Right lung (tissue), 10 donors: ENCODE results near the gene FMO1. TPM values are rescaled to one million over a fixed set of nuclear protein-coding genes. Genes with fewer than 3 reads are reported as not detected.
A peak's percentile ranks its signal among the peaks of the same experiment; 100 is the strongest.
"Not testable (repeated sequence)": the region's sequence is repeated elsewhere in the genome, so short reads cannot be mapped to it uniquely, and the experiment has no call there.

Source experiments
- DNase-seq, 2 donors: peaks; one replicate each; pipeline ENCODE4 v3.0.0-alpha.2; 2013
- long read RNA-seq, 8 donors: transcript quantifications; one replicate each; lab custom pipeline, GENCODE V29; 2026
- polyA plus RNA-seq, 5 donors: library from polyadenylated mRNA; unstranded; fragments of 120-200 nt; gene quantifications; one replicate each; pipeline versions ENCODE4 v1.2.1 to v1.2.3, GENCODE V29; 2013; ENCODE audit warnings: inconsistent platforms in 1 of 5, low replicate concordance in 1 of 5; ENCODE audit not compliant: insufficient read length in 5 of 5, insufficient read depth in 1 of 5

The FMO1 gene, protein sequence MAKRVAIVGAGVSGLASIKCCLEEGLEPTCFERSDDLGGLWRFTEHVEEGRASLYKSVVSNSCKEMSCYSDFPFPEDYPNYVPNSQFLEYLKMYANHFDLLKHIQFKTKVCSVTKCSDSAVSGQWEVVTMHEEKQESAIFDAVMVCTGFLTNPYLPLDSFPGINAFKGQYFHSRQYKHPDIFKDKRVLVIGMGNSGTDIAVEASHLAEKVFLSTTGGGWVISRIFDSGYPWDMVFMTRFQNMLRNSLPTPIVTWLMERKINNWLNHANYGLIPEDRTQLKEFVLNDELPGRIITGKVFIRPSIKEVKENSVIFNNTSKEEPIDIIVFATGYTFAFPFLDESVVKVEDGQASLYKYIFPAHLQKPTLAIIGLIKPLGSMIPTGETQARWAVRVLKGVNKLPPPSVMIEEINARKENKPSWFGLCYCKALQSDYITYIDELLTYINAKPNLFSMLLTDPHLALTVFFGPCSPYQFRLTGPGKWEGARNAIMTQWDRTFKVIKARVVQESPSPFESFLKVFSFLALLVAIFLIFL
- polyA plus RNA-seq: 1 to 10 TPM; 2.2 to 4.8 (median 3.2) TPM
- long read RNA-seq, donor 1, partial matches to known transcripts: 0 of 3 reads
- long read RNA-seq, donor 1, other reads (novel, unspliced or antisense): 0 of 3 reads
- long read RNA-seq, donor 2: 0 reads
- long read RNA-seq, donor 3, partial matches to known transcripts: 0 of 1 reads
- long read RNA-seq, donor 3, other reads (novel, unspliced or antisense): 0 of 1 reads
- long read RNA-seq, donor 4, partial matches to known transcripts: 0 of 1 reads
- long read RNA-seq, donor 4, other reads (novel, unspliced or antisense): 0 of 1 reads
- long read RNA-seq, donor 5, partial matches to known transcripts: 0 of 1 reads
- long read RNA-seq, donor 5, other reads (novel, unspliced or antisense): 0 of 1 reads
- long read RNA-seq, donor 6: 0 reads
- long read RNA-seq, donor 7: 0 reads
- long read RNA-seq, donor 8: 0 reads

DNA sequence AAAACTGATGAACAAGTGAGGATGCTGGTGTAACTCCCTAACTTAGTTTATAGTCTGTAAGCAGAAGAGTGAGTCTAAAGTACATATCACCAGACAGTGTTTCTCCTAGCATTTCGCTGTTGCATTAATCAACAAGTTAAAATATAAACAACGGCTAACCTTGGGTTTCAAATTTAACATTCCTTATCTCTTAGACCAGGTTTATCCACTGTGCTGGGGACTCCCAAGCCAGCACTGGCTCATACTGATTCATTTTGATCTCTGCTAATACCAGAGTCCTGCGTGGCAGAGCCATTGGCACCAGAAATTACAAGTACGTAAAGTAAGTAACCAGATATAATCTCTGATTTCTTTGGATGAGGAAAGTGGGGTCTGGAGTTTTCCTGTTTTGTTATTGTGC, at the start of gene FMO1:
Gene FMO1 (plus strand): TSS at position 193 of the 400 bp plus-strand sequence. CDS start 9,594 bp downstream, outside the sequence.
- DNase-seq: no peak

DNA sequence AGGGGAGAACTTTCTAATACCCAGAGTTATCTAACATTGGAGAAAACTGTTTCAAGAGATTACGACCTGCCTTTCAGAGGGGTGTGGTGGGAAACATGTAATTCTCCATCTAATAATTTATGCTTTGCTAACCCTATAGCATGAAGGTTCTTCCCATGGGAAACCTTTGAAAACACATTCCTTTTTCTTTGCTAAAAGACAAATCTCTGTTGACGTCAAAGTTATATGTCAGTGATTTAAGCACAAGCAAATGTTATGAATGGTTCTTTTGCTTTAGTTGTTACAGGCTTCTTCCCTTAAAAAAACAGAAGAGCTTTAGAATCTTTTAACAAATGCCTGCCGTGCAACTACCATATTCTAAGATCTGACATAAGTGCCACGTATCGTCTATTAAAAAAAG, 44.0 kb upstream of the FMO1 start:
- DNase-seq: no peak

DNA sequence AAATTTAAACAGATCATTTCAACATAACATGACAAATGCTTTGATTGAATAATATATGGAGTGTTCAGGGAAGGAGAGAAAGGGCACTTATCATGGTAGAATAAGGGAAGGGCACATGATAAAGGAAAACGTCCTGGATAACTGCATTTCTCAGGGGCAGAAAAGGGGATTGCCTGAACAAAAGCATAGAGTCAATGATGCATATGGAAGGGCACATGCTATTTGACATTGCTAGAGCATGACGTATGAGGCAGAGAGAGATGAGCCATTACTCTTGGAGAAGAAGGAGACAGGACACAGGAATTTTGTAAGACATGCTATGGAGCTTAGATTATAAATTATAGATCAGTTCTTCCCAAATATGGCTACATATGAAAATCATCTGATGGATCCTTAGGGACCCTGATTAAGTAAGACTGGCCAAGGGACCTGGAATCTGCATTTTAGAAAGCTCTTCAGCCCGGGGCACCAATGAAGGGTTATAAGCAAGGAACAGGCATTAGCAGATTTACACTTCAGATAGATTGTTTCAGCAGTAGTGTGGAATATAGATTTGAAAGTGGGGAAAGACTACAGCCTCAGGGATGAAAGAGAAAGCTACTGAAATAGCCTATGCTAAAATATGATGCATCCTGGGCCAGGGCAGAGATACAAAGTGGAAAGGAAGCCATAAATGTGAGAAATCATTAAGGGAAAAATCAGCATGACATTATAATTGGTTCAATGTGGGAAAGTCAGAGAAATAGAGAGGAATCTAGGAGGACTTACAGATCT, 41.9 kb upstream of the FMO1 start:
- no peak for DNase-seq

DNA sequence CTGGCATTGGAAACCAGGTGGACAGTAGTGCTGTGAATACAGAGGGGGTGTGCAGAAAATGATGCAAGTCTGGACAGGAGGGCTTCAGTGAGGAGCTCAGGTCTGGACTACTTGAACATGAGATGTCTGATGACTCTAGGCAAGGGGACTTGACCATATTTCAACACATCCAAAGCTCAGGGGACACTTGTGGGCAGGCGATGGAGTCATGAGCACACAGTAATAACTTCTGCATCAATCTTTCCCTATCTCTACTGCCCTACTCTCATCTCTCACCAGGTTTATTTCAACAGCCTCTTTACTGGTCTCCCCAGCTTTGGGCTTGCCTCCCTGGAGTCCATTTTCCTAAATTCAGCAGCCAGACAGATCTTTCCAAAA, 41.3 kb upstream of the FMO1 start:
- DNase-seq: no peak

DNA sequence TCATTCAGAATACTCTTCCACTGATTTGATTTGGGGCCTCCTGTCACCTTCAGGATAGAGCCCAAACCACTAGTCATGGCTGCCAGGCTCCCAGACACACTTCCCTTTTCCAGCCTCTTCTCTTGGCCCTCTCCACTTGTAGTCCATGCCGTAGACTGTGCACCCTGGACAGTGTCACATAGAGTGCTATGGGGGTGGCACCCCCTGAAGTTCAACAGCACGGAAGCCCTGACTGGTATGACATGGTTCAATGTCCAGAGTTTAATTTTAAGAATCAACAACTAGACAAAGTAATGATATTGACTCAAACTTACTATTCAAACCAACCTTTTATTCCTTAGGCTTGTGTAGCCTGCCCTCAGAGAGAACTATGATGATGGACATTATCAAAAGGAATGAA, 40.9 kb upstream of the FMO1 start:
- DNase-seq: no peak

DNA sequence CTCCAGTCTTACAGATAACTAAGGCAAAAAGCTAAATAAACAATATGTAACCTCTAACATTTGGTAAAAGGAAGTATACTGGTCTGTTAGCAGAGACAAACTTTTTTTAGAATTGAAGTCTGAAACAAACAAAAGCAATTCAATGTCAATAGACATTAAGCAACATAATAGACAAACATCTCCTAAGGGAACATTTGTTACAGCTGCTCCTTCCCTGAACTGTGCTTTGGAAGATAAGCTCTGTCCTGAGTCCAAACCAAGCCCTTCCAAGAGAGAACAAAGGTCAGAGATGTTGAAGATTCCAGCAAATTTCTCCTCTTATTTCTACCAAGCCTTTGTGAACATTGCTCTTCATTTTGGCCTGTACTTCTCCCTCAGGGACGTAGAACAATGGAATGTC, 37.9 kb upstream of the FMO1 start:
- DNase-seq: peak in 1 of 2 donors; percentile 46

DNA sequence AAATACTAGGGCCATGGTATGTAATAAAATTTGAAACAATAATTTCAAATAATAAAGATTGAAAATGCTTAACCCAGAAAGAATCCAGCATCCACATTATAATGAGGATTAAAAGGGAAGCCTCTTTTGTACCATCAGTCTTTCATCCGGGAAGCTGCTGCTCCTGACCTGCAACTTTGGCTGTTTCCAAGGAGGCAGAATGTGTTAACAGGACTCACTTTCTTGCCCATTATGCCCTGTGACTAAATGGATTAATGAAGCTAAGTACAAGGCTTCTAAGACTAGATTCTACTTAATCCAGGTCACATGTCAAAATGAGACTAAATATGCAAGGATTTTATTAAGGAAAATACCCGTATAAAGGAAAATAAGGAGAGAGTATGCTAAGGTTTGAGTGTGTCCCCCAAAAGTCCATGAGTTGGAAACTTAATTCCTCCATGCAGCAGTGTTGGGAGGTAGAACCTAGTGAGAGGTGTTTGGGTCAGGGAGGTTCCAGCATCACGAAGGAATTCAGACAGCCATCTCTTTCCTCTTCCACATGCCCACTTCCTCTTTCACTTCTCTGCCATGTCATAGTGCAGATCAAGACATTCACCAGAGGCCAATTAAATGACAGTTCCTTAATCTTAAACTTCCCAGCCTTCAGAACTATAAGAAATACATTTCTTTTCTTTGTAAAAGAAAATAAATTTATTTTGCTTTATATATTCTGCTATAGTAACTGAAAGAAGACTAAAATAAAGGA, 35.5 kb upstream of the FMO1 start:
- no peak for DNase-seq

DNA sequence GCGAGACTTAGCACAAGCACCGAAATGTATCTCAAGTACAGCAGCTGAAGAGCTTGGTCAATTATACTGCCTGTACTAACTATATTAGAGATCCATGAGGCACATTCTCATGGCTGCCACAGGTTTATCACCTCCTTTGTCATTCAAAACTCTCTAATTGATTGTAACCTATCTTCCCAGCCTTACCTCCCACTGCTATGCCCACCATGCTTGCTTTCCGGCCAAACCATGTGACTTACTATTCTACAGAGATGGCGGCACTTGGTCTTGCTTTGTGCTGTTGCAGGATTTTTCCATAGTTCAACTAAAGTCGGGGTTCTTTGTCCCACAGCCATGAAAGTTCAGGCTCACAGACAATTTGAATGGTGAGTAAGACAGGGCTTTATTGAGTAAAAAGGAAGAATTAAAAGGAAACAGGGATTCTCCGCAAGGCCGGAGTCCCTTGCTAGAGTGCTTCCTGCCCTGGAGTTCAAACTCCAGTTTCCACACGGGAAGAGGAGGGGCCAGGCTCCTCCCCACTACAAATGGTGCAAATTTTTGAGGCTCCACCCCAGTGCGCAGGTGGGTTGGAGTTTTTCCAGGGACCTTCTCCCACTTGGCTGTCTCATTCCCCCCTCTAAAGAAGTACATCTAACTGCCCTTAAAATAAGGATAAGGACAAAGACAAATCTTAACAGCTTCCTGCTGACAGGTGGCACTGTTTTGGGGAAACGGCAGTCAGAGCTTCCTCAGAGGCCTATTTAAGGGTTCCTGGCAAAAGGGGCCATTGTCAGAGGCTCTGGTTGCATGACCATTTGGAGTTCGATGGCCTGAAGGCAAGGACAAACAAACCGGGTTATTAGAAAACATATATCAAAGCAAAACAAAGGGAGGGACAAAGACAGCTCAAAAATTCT, 34.5 kb upstream of the FMO1 start:
- no peak for DNase-seq

DNA sequence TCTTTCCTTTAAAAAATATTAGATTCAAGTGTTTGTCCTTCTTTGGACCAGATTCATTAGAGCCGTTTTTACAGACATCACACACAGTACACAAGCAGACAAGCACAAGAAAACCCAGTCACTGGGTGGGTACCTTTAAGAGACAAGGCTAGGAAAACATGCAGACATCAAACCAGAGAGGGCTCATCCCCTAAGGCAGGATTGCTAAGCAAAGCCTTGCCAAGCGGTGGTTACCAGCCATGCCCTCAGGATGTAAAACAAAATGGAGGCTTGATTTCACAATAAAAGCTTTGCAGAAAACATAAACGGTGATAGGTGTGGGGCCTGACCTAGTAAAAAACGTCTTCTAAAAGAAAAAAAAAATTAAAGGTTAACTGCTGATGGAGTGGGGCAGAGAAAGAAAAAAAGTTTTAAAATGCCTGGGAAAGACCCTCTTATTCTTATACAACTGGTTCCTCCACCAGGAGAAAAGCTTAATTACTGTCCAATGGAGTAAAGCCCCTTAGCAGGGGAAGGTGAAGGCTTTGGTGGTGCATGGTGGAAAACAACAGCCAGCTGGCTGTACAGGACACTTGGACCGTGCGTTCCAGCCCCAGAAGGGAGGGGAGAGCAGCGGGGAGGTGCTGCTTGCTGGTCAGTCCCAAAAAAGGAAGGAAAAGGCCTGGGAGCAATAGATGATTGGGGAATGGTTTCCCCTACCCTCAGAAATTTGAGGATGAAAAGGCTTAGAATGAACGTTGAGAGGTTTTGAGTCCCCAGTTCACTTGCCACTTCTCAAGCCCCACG, 30.4 kb upstream of the FMO1 start:
- no peak for DNase-seq

DNA sequence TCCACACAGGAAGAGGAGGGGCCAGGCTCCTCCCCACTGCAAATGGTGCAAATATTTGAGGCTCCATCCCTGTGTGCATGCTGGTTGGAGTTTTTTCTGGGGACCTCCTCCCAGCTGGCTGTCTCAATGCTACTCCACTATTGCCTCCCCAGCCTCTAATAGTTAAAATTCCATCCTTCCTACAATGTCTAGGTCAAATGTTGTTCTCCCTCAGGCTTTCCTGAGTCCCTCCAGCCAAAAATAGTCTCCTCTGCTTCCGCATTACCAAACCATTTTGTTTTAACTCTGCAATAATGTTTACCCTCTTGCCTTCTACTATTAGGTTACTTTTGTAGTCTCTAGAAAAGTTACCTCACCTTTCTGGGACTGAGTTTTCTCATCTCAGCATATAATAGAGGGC, 29.6 kb upstream of the FMO1 start:
- no peak for DNase-seq

DNA sequence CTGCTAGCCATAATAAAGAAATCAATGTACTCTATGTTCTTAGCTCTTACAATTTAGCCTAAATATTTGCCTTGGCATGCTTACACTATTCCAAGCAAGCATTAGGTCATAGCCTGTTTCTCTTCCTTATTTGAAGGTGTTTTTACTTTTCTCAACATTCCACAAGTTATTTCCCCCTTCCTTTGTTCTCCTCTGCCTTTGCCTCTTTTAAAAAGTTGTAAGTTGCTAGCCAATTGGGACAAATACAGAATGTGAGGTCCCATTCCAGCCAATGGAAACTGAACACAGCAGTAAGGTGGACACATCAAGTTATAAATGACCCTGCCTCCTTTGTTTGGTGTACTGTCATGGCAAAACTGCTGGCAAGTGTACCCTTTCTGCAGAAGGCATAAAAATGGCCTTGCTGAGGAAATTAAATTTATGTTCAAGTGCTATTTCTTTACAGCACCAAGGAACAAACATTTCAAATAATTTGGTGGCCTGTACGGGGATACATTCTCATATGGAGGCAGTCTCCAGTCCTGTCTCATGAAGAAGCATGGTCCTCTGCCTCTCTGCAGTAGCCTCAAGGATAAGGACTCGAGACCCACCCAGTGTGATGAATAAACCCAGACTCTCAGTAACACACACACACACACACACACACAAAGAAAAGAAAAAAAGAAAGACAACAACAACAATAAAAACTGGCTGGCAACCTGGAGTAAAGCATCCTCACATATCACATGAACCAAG, 28.8 kb upstream of the FMO1 start:
- no peak for DNase-seq

DNA sequence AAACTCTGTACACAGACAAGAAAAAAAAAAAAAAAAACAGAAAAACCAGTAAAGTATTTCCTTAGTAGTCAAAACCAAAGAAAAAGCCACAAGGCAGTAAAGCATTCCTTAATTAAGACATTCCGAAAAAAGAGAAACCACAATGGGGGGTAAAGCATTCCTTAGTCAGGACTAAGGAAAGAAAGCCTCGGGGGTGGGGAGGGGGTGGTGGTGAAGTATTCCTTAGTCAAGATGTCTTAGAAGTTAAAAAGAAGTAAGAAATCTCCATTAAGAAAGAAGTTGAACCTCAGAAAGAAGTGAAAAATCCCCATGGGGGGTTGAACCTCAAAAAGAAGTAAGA, 28.2 kb upstream of the FMO1 start:
- peak in 1 of 2 donors; percentile 26 for DNase-seq

DNA sequence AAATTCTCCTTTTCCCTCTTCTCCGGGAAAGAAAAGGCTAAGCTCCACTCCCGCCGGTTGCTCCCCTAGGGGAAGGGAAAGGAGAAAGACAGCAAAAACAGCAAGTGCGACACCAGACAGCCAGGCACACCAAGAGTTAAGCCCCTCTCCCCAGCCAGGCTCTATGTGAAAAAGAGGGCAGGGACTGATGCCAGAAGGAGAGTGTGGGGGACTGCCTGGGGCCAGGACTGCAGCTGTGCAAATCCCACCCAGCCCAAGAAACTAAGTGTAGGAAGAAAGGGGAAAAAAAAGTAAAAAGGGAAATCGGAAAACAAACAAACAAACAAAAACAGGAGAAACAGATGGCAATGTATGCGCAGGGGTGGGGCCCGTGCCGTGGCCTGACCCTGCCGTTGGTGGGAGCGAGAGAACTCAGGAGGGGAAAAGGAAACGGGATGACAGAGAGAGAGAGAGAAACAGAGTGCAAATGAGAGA, 27.7 kb upstream of the FMO1 start:
- DNase-seq: peak; percentile 82 to 83

DNA sequence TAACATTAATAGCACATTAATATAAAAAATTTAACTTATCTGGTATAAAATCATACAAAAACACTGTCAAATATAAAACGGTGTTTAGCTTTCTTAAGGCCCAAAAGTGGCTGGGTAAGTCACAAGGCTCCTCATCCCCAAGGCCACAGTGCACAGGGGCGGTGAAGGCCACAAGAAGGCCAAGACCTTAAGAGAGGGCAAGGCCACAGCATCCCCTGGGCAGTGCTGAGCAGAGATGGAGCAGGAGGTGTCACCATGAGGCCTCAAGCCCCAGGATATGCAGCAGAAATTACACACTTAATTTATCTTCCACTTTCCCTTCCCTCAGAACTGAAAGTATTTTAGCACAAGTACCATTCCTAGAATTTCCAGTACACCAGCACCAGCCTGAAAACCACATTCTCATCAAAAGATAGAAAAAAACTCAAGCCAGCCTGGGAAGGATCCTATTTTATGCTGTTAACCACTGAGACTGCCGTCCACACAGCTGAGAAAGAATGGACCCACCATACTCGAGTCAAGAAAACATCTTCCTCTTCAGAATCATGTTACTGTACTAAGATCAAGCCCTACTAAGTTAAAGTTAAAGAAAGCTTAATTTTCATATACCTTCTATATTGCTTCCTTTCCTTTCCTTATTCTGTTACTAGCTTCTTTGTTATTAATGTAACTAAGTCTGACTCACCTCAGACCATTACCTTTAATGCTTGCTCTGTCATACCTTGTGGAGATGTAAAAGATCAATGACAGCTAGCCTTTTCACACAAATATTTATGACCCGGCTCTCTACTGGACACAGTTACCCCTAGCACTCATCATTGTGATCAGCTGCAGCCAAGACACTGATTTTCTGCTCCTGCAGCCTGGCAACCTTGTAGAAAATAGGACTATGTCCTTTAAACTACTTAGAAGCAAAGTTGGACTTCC, 26.4 kb upstream of the FMO1 start:
- no peak for DNase-seq

DNA sequence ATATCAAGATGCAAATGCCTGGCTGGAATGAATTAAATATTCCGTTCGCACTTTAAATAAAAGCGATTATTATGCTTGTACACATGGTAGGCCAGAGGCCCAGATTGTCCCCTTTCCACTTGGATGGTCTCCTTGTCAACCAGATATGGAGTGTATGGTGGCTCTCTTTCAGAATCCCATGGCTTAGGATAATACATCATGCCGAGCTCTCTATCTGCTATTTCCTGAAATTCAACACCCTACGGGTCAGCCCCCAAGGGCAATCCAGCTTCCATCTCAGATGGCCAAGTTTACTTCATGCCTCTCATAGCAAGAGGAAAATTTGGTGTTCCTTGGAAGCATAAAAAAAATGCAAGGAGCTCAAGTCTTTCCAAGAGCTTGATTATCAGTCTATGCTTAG, 25.4 kb upstream of the FMO1 start:
- DNase-seq: no peak

DNA sequence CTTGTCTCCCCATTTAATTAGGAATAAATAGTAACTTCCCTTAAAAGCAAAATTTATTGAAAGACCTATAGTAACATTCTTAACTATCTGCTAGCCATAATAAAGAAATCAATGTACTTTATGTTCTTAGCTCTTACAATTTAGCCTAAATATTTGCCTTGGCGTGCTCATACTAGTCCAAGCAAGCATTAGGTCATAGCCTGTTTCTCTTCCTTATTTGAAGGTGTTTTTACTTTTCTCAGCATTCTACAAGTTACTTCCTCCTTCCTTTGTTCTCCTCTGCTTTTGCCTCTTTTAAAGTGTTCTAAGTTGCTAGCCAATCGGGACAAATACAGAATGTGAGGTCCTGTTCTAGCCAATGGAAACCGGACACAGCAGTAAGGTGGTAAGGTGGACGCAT, 24.0 kb upstream of the FMO1 start:
- DNase-seq: not testable (repeated sequence)

DNA sequence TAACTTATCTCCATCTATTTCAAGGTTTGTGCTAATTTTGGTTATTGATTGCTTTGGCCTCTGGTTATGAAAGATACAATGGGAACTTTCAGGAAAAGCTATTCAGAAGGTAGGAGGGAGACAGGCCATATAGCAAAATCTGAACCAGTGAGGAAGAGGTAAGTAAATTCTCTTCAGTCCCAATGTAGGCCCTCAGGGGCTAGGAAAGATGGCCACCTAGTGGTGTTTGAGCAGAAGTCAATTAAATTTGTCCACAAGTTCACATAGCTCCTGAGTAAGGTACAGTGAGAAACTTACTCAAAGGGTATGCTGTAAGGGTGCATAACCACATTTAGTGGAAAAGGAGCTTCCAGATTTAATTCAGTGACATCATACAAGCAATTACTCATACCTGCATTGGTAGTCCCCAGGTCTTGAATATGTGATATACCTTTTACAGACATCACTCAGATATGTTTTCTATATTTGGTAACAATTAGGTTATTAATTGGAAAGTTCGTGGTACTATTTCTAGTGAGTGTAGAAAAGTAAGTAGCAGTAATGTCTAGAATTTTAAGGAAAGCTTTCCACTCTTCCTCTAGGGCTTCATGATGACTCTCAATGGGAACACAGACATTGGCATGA, 21.4 kb upstream of the FMO1 start:
- DNase-seq: peak; percentile 50 to 53
